ENCODE measurements around the gene CAPN14.

DNA sequence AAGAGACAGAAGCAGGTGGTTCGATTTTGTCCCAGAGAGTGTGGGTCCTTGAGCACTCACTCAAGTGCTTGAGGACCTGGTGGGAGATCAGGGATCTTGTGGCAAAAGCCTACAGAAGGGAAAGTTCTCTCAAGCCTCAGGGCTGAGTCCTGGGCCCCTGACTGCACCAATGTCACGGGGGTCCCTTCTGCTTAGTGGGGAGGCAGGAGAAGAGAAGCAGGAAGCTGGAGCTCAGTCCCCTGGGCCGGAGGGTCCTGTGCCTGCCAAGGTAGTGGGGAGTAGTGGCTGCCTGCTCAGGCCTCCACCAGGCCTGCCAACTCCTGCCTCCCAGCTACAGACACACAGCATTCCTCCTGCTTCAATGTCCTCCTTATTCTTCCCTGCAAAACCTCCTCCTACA lies 11.7 kb downstream of the CAPN14 start:
- TF ChIP-seq, protein P1, sequence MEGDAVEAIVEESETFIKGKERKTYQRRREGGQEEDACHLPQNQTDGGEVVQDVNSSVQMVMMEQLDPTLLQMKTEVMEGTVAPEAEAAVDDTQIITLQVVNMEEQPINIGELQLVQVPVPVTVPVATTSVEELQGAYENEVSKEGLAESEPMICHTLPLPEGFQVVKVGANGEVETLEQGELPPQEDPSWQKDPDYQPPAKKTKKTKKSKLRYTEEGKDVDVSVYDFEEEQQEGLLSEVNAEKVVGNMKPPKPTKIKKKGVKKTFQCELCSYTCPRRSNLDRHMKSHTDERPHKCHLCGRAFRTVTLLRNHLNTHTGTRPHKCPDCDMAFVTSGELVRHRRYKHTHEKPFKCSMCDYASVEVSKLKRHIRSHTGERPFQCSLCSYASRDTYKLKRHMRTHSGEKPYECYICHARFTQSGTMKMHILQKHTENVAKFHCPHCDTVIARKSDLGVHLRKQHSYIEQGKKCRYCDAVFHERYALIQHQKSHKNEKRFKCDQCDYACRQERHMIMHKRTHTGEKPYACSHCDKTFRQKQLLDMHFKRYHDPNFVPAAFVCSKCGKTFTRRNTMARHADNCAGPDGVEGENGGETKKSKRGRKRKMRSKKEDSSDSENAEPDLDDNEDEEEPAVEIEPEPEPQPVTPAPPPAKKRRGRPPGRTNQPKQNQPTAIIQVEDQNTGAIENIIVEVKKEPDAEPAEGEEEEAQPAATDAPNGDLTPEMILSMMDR (IDR thresholded peaks at IDR 0.05) = no peak
- TF ChIP-seq POLR2A (IDR thresholded peaks at IDR 0.05) = no peak

Measured in uterus (tissue), 2 donors.